NB4 (cell line): ENCODE results near the gene ERFL.

Experiments used
- CTCF ChIP-seq: IDR thresholded peaks from one replicate; pipeline ENCODE4 v1.5.1; 2012; ENCODE audit warnings: low read depth, low read length
- MAX ChIP-seq: IDR thresholded peaks from 2 replicates; pipeline ENCODE4 v1.6.1; 2011; ENCODE audit warnings: low read depth, low read length
- POLR2A ChIP-seq: IDR thresholded peaks from 2 replicates; pipeline ENCODE4 v1.6.1; 2011; ENCODE audit warnings: mild to moderate bottlenecking; ENCODE audit not compliant: insufficient read length; ENCODE audit errors: extremely low read depth

- TF ChIP-seq CTCF (no peak), POLR2A (no peak), MAX (no peak)
Measured at GRCh38 chr19:41922585-41922984, 5.7 kb downstream of the ERFL start.
